Neuronal stem cell (in vitro differentiated cells): ENCODE data around the gene PPP1R14B.

Experiments used
- DNase-seq: peaks from one replicate; pipeline ENCODE4 v3.0.0-alpha.2; 2013; ENCODE audit warnings: low spot score
- H2AFZ ChIP-seq: one replicate; pipeline ENCODE4 v1.6.1; 2013; ENCODE audit warnings: mild to moderate bottlenecking, low read length, inconsistent platforms
- H2AK5ac ChIP-seq: 2 replicates; pipeline ENCODE4 v1.6.1; 2013; ENCODE audit warnings: low read depth, mild to moderate bottlenecking, inconsistent platforms, low read length, moderate library complexity, mixed read lengths
- H2BK120ac ChIP-seq: 2 replicates; pipeline ENCODE4 v1.6.1; 2013; ENCODE audit warnings: low read depth, mild to moderate bottlenecking, inconsistent platforms, low read length, moderate library complexity, mixed read lengths
- H2BK12ac ChIP-seq: one replicate; pipeline ENCODE4 v1.6.1; 2013; ENCODE audit warnings: low read length, inconsistent platforms
- H2BK15ac ChIP-seq: 2 replicates; pipeline ENCODE4 v1.6.1; 2013; ENCODE audit warnings: mild to moderate bottlenecking, low read length, inconsistent platforms, mixed read lengths
- H2BK5ac ChIP-seq: one replicate; pipeline ENCODE4 v1.6.1; 2013; ENCODE audit warnings: inconsistent platforms, mild to moderate bottlenecking, low read length, moderate library complexity
- H3K14ac ChIP-seq: one replicate; pipeline ENCODE4 v1.6.1; 2013; ENCODE audit warnings: low read length, inconsistent platforms
- H3K18ac ChIP-seq: 2 replicates; pipeline ENCODE4 v1.6.1; 2013; ENCODE audit warnings: low read length, inconsistent platforms
- H3K23ac ChIP-seq: 2 replicates; pipeline ENCODE4 v1.6.1; 2013; ENCODE audit warnings: low read depth, mild to moderate bottlenecking, mixed read lengths, low read length, inconsistent platforms; ENCODE audit not compliant: poor library complexity
- H3K27ac ChIP-seq: replicated peaks from 3 replicates; pipeline ENCODE4 v1.5.1; 2013; ENCODE audit warnings: low read length, inconsistent platforms
- H3K27me3 ChIP-seq, 3 experiments: 2 replicates each; pipeline ENCODE4 v1.6.1; 2013; ENCODE audit warnings: low read length in 3 of 3, mild to moderate bottlenecking in 2 of 3, inconsistent platforms in 1 of 3, low read depth in 1 of 3, mixed read lengths in 1 of 3, moderate library complexity in 1 of 3; ENCODE audit not compliant: control insufficient read depth in 3 of 3, insufficient read depth in 3 of 3
- H3K36me3 ChIP-seq, 2 donors: replicated peaks in 1 of 2; 2 replicates each; pipeline ENCODE4 v1.6.1; 2013; ENCODE audit warnings: low read length in 2 of 2; ENCODE audit not compliant: control insufficient read depth in 2 of 2, insufficient read depth in 2 of 2
- H3K4ac ChIP-seq: 2 replicates; pipeline ENCODE4 v1.6.1; 2013; ENCODE audit warnings: inconsistent platforms, mild to moderate bottlenecking, low read length, moderate library complexity
- H3K4me1 ChIP-seq, 2 donors: 1 replicate in 1 of 2; 2 replicates in 1 of 2; pipeline ENCODE4 v1.6.1; 2013; ENCODE audit warnings: low read length in 2 of 2, low read depth in 1 of 2; ENCODE audit not compliant: control insufficient read depth in 2 of 2, insufficient read depth in 1 of 2
- H3K4me2 ChIP-seq: one replicate; pipeline ENCODE4 v1.6.1; 2013; ENCODE audit warnings: mild to moderate bottlenecking, low read length, inconsistent platforms; ENCODE audit not compliant: insufficient read depth, poor library complexity, severe bottlenecking
- H3K4me3 ChIP-seq, 2 donors: 2 replicates each; pipeline ENCODE4 v1.5.1; 2013; ENCODE audit warnings: low read length in 2 of 2, mild to moderate bottlenecking in 2 of 2, inconsistent platforms in 1 of 2, moderate library complexity in 1 of 2
- H3K79me1 ChIP-seq: one replicate; pipeline ENCODE4 v1.6.1; 2013; ENCODE audit warnings: low read depth, mild to moderate bottlenecking, inconsistent platforms, low read length, moderate library complexity
- H3K9ac ChIP-seq: one replicate; pipeline ENCODE4 v1.6.1; 2013; ENCODE audit warnings: mild to moderate bottlenecking, low read depth, low read length, inconsistent platforms; ENCODE audit not compliant: poor library complexity
- H3K9me3 ChIP-seq, 2 donors: replicated peaks in 1 of 2; 2 replicates each; pipeline versions ENCODE3 to v1.6.1; 2013; ENCODE audit warnings: low read length in 2 of 2, mild to moderate bottlenecking in 2 of 2, inconsistent platforms in 1 of 2, low read depth in 1 of 2, mixed read lengths in 1 of 2, moderate library complexity in 1 of 2; ENCODE audit not compliant: control insufficient read depth in 2 of 2, insufficient read depth in 1 of 2
- H4K8ac ChIP-seq: one replicate; pipeline ENCODE4 v1.6.1; 2013; ENCODE audit warnings: low read depth, mild to moderate bottlenecking, inconsistent platforms, low read length, moderate library complexity
- H4K91ac ChIP-seq: one replicate; pipeline ENCODE4 v1.6.1; 2013; ENCODE audit warnings: low read length, low read depth, mild to moderate bottlenecking, inconsistent platforms; ENCODE audit not compliant: poor library complexity
- WGBS, 2 donors: extraction: QIAGEN DNeasy Blood & Tissue Kit; methylation state at CpG; one replicate each; pipeline ENCODE4 v1.1.7; 2013; ENCODE audit warnings: missing lambda C conversion rate in 2 of 2, mixed read lengths in 1 of 2; ENCODE audit not compliant: insufficient read length in 2 of 2, insufficient replicate concordance in 1 of 2; ENCODE audit errors: extremely low coverage in 2 of 2; 5-methylcytosine and 5-hydroxymethylcytosine counted together

The PPP1R14B gene

GRCh38 chr11:64253043-64253442 is 6.3 kb upstream of the PPP1R14B start:
- peak overlapping the region; percentile 69 for H2AK5ac ChIP-seq
- H4K8ac ChIP-seq, result no peak overlapping the region
- H3K79me1 ChIP-seq, result no peaks in the 10 kb centered on the region
- peak overlapping the region in 1 of 2 donors; percentile 70 for H3K4me3 ChIP-seq
- no peak overlapping the region for H2AFZ ChIP-seq
- peaks cover 8 to 35% of the 10 kb centered on the region in 2 donors for H3K36me3 ChIP-seq
- H3K14ac ChIP-seq, result no peak overlapping the region
- no peak overlapping the region for H2BK120ac ChIP-seq
- peak overlapping the region; percentile 51 for H3K9ac ChIP-seq
- H3K27ac ChIP-seq, result no peak overlapping the region
- DNase-seq, result no peak
- H2BK15ac ChIP-seq, result no peak overlapping the region
- H3K9me3 ChIP-seq, result no peaks in the 10 kb centered on the region
- H3K27me3 ChIP-seq, result no peaks in the 10 kb centered on the region
- peaks cover 14 to 32% of the 10 kb centered on the region in 2 donors for H3K4me1 ChIP-seq
- H3K4me2 ChIP-seq, result no peak overlapping the region
- no CpG with 5 or more reads among the region's 8 CpGs for WGBS, 2 donors
- H2BK5ac ChIP-seq, result no peak overlapping the region
- H3K23ac ChIP-seq, result no peak overlapping the region
- H2BK12ac ChIP-seq, result no peak overlapping the region
- H4K91ac ChIP-seq, result no peak overlapping the region
- H3K18ac ChIP-seq, result no peak overlapping the region
- H3K4ac ChIP-seq, result no peak overlapping the region

- no peak overlapping the region for H2BK12ac ChIP-seq
- H3K14ac ChIP-seq, result no peak overlapping the region
- H3K23ac ChIP-seq, result peak overlapping the region; percentile 56
- no peaks in the 10 kb centered on the region for H3K27me3 ChIP-seq
- H3K4me2 ChIP-seq, result peak overlapping the region; percentile 95
- H3K36me3 ChIP-seq, result peaks cover 7 to 29% of the 10 kb centered on the region in 2 donors
- H2AFZ ChIP-seq, result peak overlapping the region; percentile 97
- H3K9ac ChIP-seq, result peak overlapping the region; percentile 80
- peak overlapping the region; percentile 91 for H2AK5ac ChIP-seq
- H2BK5ac ChIP-seq, result no peak overlapping the region
- H3K4me1 ChIP-seq, result peaks cover 16 to 35% of the 10 kb centered on the region in 2 donors
- peak overlapping the region; percentile 70 for H2BK15ac ChIP-seq
- no peak overlapping the region for H3K27ac ChIP-seq
- H3K18ac ChIP-seq, result peak overlapping the region; percentile 88
- H3K4ac ChIP-seq, result peak overlapping the region; percentile 47
- DNase-seq, result no peak
- no peaks in the 10 kb centered on the region for H3K79me1 ChIP-seq
- no CpG with 5 or more reads among the region's 23 CpGs for WGBS, 2 donors
- H2BK120ac ChIP-seq, result no peak overlapping the region
- H4K8ac ChIP-seq, result no peak overlapping the region
- H4K91ac ChIP-seq, result no peak overlapping the region
- peak overlapping the region; percentile 70 to 89 for H3K4me3 ChIP-seq
- H3K9me3 ChIP-seq, result no peaks in the 10 kb centered on the region
Measured at GRCh38 chr11:64252003-64252872, 5.5 kb upstream of the PPP1R14B start.

GRCh38 chr11:64251753-64252002 is 4.9 kb upstream of the PPP1R14B start:
- Histone ChIP-seq H2AFZ (peak overlapping the region; percentile 97), H3K79me1 (no peaks in the 10 kb centered on the region), H3K18ac (peak overlapping the region; percentile 88), H4K8ac (no peak overlapping the region), H3K27ac (no peak overlapping the region), H2BK15ac (no peak overlapping the region), H3K27me3 (no peaks in the 10 kb centered on the region), H3K23ac (no peak overlapping the region), H3K4me1 (peaks cover 16 to 35% of the 10 kb centered on the region in 2 donors), H2BK5ac (no peak overlapping the region), H2BK120ac (no peak overlapping the region), H3K4me3 (peak overlapping the region; percentile 70 to 89), H3K9me3 (no peaks in the 10 kb centered on the region), H4K91ac (no peak overlapping the region), H3K4me2 (peak overlapping the region; percentile 95), H2AK5ac (peak overlapping the region; percentile 91), H3K4ac (no peak overlapping the region), H2BK12ac (no peak overlapping the region), H3K14ac (no peak overlapping the region), H3K36me3 (peaks cover 6 to 27% of the 10 kb centered on the region in 2 donors), H3K9ac (peak overlapping the region; percentile 84)
- no CpG with 5 or more reads among the region's 18 CpGs for WGBS, 2 donors
- DNase-seq, result no peak

GRCh38 chr11:64251016-64251752 is 4.4 kb upstream of the PPP1R14B start, which contains the start of gene PLCB3:
PLCB3 (plus strand) TSS chr11:64251530; CDS start chr11:64251650, 120 bp downstream.
- H2AFZ ChIP-seq, result peak within 1 kb of the TSS; percentile 97
- H3K9me3 ChIP-seq, result no peaks in the 10 kb centered on the region
- H4K91ac ChIP-seq, result peak within 1 kb of the TSS; percentile 59
- no CpG with 5 or more reads among the region's 75 CpGs for WGBS, 2 donors
- H3K4me2 ChIP-seq, result peak within 1 kb of the TSS; percentile 95
- DNase-seq, result peak; percentile 76
- H2BK12ac ChIP-seq, result peak within 1 kb of the TSS; percentile 11
- peaks cover 3 to 22% of the 10 kb centered on the region in 2 donors for H3K36me3 ChIP-seq
- no peaks in the 10 kb centered on the region for H3K27me3 ChIP-seq
- H3K4me1 ChIP-seq, result peaks cover 16 to 35% of the 10 kb centered on the region in 2 donors
- peaks cover under 1% of the 10 kb centered on the region for H3K79me1 ChIP-seq
- peak within 1 kb of the TSS; percentile 86 for H3K23ac ChIP-seq
- H2BK120ac ChIP-seq, result peak within 1 kb of the TSS; percentile 90
- peak within 1 kb of the TSS; percentile 70 to 89 for H3K4me3 ChIP-seq
- peak within 1 kb of the TSS; percentile 88 for H3K9ac ChIP-seq
- H4K8ac ChIP-seq, result peak within 1 kb of the TSS; percentile 49
- H2BK15ac ChIP-seq, result peak within 1 kb of the TSS; percentile 98
- peak within 1 kb of the TSS; percentile 98 for H3K18ac ChIP-seq
- H3K4ac ChIP-seq, result peak within 1 kb of the TSS; percentile 56
- H3K14ac ChIP-seq, result no peak within 1 kb of the TSS
- H3K27ac ChIP-seq, result no peak within 1 kb of the TSS
- H2BK5ac ChIP-seq, result peak within 1 kb of the TSS; percentile 83
- peak within 1 kb of the TSS; percentile 91 for H2AK5ac ChIP-seq
